GM12801 (cell line): ENCODE data around the gene FMNL2.

Experiments
- TF ChIP-seq, protein P1 (sequence below): IDR thresholded peaks from one replicate; pipeline ENCODE4 v1.5.1; 2011; ENCODE audit warnings: control low read depth; ENCODE audit not compliant: insufficient read length; ENCODE audit errors: extremely low read depth

Gene FMNL2

DNA sequence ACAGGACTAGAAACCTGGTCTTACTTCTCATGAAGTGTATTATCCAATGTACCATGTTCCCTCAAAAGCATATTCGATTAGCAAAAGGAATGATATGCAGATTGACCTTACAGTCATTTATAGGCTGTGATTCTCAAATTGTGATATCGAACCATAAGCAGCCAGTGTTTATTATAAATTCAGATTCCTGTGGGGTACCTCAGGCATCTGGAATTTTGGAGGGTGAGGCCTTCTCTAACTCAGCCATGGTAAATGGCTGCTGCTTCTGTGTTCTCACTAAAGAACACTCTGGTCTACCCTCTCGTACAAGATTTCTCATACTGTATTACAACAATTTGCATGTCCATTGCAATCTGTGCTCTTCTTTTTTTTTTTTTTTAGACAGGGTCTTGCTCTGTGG, 297.8 kb downstream of the FMNL2 start:
- TF ChIP-seq, protein P1, sequence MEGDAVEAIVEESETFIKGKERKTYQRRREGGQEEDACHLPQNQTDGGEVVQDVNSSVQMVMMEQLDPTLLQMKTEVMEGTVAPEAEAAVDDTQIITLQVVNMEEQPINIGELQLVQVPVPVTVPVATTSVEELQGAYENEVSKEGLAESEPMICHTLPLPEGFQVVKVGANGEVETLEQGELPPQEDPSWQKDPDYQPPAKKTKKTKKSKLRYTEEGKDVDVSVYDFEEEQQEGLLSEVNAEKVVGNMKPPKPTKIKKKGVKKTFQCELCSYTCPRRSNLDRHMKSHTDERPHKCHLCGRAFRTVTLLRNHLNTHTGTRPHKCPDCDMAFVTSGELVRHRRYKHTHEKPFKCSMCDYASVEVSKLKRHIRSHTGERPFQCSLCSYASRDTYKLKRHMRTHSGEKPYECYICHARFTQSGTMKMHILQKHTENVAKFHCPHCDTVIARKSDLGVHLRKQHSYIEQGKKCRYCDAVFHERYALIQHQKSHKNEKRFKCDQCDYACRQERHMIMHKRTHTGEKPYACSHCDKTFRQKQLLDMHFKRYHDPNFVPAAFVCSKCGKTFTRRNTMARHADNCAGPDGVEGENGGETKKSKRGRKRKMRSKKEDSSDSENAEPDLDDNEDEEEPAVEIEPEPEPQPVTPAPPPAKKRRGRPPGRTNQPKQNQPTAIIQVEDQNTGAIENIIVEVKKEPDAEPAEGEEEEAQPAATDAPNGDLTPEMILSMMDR, result no peak

DNA sequence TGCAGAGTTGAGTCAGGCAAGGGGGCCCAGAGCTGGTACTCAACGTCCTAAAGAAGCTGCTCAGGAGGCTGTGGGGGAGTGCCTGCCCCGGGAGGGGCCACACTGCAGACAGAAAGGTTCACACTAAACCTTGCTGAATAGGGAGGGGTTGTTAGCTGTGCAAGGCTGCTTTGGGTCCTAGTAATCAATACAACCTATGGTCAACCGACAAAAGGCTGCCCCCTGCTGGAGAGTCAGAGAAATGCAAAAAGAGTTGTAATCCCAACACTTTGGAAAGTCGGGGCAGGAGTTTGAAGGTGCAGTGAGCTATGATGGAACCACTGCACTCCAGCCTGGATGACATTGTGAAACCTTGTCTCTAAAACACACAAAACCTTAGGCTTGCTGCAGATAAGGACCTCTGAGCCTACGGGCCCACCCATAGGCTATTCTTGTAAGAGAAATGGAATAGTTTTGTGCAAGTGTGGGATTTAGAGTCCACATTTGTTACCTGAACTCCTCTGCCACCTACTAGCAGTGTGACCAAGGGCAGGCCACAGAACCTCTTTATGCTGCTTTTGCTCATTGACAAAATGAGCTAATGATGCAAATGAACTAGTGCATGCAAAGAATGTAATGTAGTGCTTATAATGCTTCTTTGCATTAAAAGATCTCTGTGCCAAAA, 300.8 kb downstream of the FMNL2 start:
- TF ChIP-seq, protein P1, result no peak

DNA sequence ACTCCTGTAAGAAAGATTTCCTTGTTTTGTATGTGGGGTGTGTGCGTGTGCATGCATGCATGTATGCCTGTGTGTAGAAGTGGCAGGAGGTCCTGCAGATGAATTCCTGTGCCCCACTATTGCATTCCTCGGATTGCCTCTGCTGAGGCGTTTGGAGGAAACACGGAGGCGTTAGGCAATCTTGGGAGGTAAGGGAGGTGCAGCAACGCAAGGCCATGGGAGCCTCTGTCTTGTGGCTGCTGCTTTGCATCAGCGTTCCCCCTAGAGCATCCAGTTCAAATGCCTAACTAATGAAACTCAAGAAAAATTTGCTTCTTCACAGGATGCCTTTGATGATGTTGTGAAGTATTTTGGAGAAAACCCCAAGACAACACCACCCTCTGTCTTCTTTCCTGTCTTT, 302.3 kb downstream of the FMNL2 start:
- TF ChIP-seq, protein P1, result no peak

DNA sequence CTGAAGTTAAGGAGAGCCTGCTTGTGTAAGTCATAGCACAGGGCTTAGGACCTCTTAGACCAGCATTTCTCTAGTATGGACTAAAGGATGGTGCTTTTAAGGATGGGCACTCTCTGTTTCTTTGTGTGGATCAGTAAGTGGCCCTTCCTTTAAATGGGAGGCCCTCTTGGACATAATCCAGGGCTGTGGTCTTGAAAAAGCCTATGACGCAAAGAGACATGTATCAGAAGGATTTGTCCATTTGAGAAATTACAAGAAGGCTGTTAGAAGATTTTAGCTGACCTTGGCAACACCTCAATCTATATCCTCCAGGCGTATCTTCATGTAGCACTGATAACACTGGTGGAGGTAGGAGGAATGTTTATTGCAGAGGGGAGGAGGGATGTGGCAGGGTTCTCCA, 303.1 kb downstream of the FMNL2 start:
- TF ChIP-seq, protein P1, result no peak

DNA sequence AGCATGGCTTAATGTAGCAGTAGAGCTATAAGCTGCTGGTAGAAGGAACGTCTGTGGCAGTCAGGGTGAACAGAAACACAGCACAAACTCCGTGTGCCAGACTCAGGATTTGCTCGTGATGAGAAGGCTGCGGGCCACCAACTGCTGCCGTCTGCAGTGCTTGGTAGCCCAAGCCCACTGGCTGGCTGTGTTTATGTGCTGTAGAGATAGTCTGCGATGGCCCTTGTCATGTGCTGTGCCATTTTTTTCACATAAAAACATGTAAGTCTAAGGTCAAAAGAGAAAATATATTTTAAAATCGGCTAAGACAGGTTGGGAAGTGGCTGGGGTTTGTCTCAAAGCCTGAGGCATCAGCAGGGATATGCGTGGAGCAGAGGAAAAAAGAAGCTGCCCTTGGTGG, 303.6 kb downstream of the FMNL2 start:
- TF ChIP-seq, protein P1, result no peak

DNA sequence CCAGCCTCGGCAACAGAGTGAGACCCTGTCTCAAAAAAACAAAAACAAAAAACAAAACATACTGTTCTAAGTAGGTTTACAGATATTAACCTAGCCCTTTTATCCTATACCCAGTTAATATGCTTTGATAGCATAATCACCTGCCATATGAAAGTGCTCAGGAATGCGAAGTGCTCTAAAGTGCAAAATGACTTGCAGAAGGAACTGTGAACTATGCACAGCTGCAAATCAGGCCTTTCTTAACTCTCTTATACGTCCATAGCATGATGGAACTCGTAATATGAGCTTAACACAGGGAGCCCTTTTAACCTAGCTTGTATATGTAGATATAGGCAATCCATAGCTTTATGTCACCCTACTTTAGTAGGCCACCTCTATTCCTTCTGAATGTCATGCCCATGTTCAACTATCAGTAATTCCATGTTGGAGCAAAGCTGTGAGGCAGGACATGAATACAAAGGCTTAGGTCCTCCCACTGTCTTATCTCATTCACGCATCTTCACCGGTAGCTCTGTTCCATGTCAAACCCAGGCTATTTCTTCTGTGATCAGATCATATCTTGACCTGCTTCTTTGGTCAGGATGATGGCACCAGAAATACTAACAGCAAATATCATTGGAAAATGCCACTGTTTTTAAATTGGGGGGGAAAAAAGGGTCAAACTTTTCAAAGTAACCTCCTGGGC, 309.4 kb downstream of the FMNL2 start:
- TF ChIP-seq, protein P1, result no peak

DNA sequence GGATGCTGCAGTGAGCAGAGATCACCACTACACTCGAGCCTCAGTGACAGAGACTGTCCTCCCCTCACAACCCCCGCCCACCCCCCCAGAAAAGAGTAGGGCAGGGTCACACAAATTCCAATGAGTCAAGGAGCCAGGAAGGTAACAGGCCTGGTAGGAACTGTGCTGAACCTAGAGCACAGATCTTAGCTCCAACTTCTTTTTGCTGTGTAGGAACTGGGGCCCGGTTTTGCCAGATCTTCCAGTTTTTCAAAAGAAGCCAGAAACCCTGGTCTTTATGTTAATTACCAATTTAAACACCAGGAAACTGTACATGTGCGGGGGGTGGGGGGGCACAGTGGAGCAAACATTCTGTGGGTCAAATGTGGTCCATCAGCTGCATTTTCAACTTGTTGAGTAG, 311.3 kb downstream of the FMNL2 start:
- TF ChIP-seq, protein P1, result no peak
